SK-N-SH (cell line): ENCODE measurements around the gene TMEM269. TPM values are rescaled to one million over a fixed set of nuclear protein-coding genes. Genes with fewer than 3 reads are reported as not detected.
A peak's percentile ranks its signal among the peaks of the same experiment; 100 is the strongest.
"Not testable (repeated sequence)": the region's sequence is repeated elsewhere in the genome, so short reads cannot be mapped to it uniquely, and the experiment has no call there.

Experiments
- CTCF ChIA-PET: fragments of 300-600, 350-600 bp; formaldehyde crosslinking; extraction: SDS; loops from one replicate; lab custom pipeline; 2021; lab: Yijun Ruan, JAX
- POLR2A ChIA-PET: fragments of 350-600 bp; sonication (Branson Sonifier 250); formaldehyde crosslinking; extraction: SDS; loops from one replicate; lab custom pipeline; 2020; ENCODE audit warnings: antibody characterized with exemption, inconsistent platforms; lab: Yijun Ruan, JAX
- DNase-seq: peaks from one replicate; pipeline ENCODE4 v3.0.0; 2012
- H2AFZ ChIP-seq: fragments of 200-600 bp; sonication (generic); 2 replicates; pipeline ENCODE4 v1.8.1; 2016; ENCODE audit warnings: antibody characterized with exemption, mild to moderate bottlenecking, low read depth
- H3F3A ChIP-seq: fragments of 200-600 bp; sonication (generic); replicated peaks from 2 replicates; pipeline ENCODE3; 2016; ENCODE audit warnings: antibody characterized with exemption, mild to moderate bottlenecking; ENCODE audit not compliant: insufficient read depth
- H3K27ac ChIP-seq, 2 experiments: fragments of 200-500 bp in 1 of 2; fragments of 200-600 bp in 1 of 2; sonication (Bioruptor generic) in 1 of 2; sonication (generic), shearing (Covaris generic) in 1 of 2; 2 replicates each; pipeline versions ENCODE4 v1.5.1 to v1.6.1; 2014 to 2016; ENCODE audit warnings: low read depth in 2 of 2, inconsistent platforms in 1 of 2, low read length in 1 of 2, mild to moderate bottlenecking in 1 of 2, mixed read lengths in 1 of 2
- H3K27me3 ChIP-seq: fragments of 200-600 bp; sonication (generic), shearing (Covaris generic); 2 replicates; pipeline ENCODE4 v1.6.1; 2016; ENCODE audit warnings: mixed run types; ENCODE audit not compliant: insufficient read depth
- H3K36me3 ChIP-seq, 2 experiments: fragments of 200-500 bp in 1 of 2; fragments of 200-600 bp in 1 of 2; sonication (Bioruptor generic) in 1 of 2; sonication (generic) in 1 of 2; replicated peaks in 1 of 2; 2 replicates each; pipeline versions ENCODE3 to v1.5.1; 2014 to 2016; ENCODE audit warnings: low read length in 1 of 2, mild to moderate bottlenecking in 1 of 2; ENCODE audit not compliant: insufficient read depth in 2 of 2, control insufficient read depth in 1 of 2
- H3K4me1 ChIP-seq, 2 experiments: fragments of 200-500 bp in 1 of 2; fragments of 200-600 bp in 1 of 2; sonication (Bioruptor generic) in 1 of 2; sonication (generic), shearing (Covaris generic) in 1 of 2; 2 replicates each; pipeline versions ENCODE4 v1.5.1 to v1.6.1; 2014 to 2016; ENCODE audit warnings: low read depth in 1 of 2, low read length in 1 of 2, mixed run types in 1 of 2; ENCODE audit not compliant: insufficient read depth in 2 of 2, control insufficient read depth in 1 of 2
- H3K4me2 ChIP-seq: fragments of 200-600 bp; sonication (generic), shearing (Covaris generic); 2 replicates; pipeline ENCODE4 v1.6.1; 2017; ENCODE audit warnings: mixed run types
- H3K4me3 ChIP-seq, 2 experiments: fragments of 200-500 bp in 1 of 2; fragments of 200-600 bp in 1 of 2; sonication (Bioruptor generic) in 1 of 2; sonication (generic), shearing (Covaris generic) in 1 of 2; 2 replicates each; pipeline versions ENCODE4 v1.5.1 to v1.8.1; 2014 to 2016; ENCODE audit warnings: low read depth in 2 of 2, inconsistent platforms in 1 of 2, low read length in 1 of 2, mild to moderate bottlenecking in 1 of 2, mixed read lengths in 1 of 2, moderate library complexity in 1 of 2
- H3K79me2 ChIP-seq: fragments of 200-600 bp; sonication (generic); 2 replicates; pipeline ENCODE4 v1.8.1; 2017; ENCODE audit warnings: mild to moderate bottlenecking; ENCODE audit not compliant: insufficient read depth
- H3K9ac ChIP-seq: fragments of 200-600 bp; sonication (generic); 2 replicates; pipeline ENCODE4 v1.6.1; 2017; ENCODE audit warnings: mixed run types
- H3K9me2 ChIP-seq: fragments of 200-600 bp; sonication (generic); 2 replicates; pipeline ENCODE4 v1.6.1; 2017; ENCODE audit warnings: mixed run types
- H3K9me3 ChIP-seq: fragments of 200-600 bp; sonication (generic); 2 replicates; pipeline ENCODE4 v1.6.1; 2017; ENCODE audit warnings: mixed run types, mild to moderate bottlenecking, moderate library complexity
- H4K20me1 ChIP-seq: fragments of 200-600 bp; sonication (generic); 2 replicates; pipeline ENCODE4 v1.6.1; 2017; ENCODE audit warnings: mild to moderate bottlenecking, mixed run types; ENCODE audit not compliant: insufficient read depth
- ELF1 ChIP-seq: IDR thresholded peaks from 2 replicates; pipeline ENCODE4 v1.4.0; 2012
- NFIC ChIP-seq: IDR thresholded peaks from 2 replicates; pipeline ENCODE4 v1.4.0; 2012; ENCODE audit warnings: borderline replicate concordance
- RCOR1 ChIP-seq: fragments of 150-350 bp; IDR thresholded peaks from 2 replicates; pipeline ENCODE4 v1.6.1; 2017; ENCODE audit warnings: antibody characterized with exemption, low read length
- RFX5 ChIP-seq: IDR thresholded peaks from 2 replicates; pipeline ENCODE4 v1.6.1; 2012; ENCODE audit warnings: mild to moderate bottlenecking, improper control_type of control experiment, low read length
- RXRA ChIP-seq: IDR thresholded peaks from 2 replicates; pipeline ENCODE4 v1.4.0; 2012; ENCODE audit warnings: low read depth, mild to moderate bottlenecking, borderline replicate concordance
- SIN3A ChIP-seq: IDR thresholded peaks from 2 replicates; pipeline ENCODE4 v1.6.1; 2012; ENCODE audit warnings: low read depth, mild to moderate bottlenecking, low read length, moderate library complexity, borderline replicate concordance
- WGBS: methylation state at CpG from one replicate; pipeline ENCODE4 v1.1.6; 2017; ENCODE audit warnings: low lambda C conversion rate; 5-methylcytosine and 5-hydroxymethylcytosine counted together
- polyA plus RNA-seq, 3 experiments: library from polyadenylated mRNA; depleted of rRNA; stranded (reverse); fragments of >200 nt; gene quantifications; 2 replicates each; pipeline ENCODE4 v1.2.3, GENCODE V29; 2012
- TF ChIP-seq, protein P1 (sequence below): IDR thresholded peaks from 2 replicates; pipeline ENCODE4; 2012
- TF ChIP-seq, protein P2 (sequence below): fragments of 150-350 bp; IDR thresholded peaks from 2 replicates; pipeline ENCODE4 v1.6.1; 2016; ENCODE audit warnings: mild to moderate bottlenecking, low read depth, low read length
- TF ChIP-seq, protein P3 (sequence below): fragments of 150-350 bp; IDR thresholded peaks from 2 replicates; pipeline ENCODE4 v1.6.1; 2017; ENCODE audit warnings: antibody characterized with exemption, low read length, low read depth, borderline replicate concordance
- TF ChIP-seq, protein P4 (sequence below): IDR thresholded peaks from 2 replicates; pipeline ENCODE4 v1.6.1; 2012; ENCODE audit warnings: mild to moderate bottlenecking, low read depth, low read length, moderate library complexity

TMEM269 gene
- polyA plus RNA-seq, 1 of the 3 experiments (the other 2 are of a cell fraction): 0.05 TPM

DNA sequence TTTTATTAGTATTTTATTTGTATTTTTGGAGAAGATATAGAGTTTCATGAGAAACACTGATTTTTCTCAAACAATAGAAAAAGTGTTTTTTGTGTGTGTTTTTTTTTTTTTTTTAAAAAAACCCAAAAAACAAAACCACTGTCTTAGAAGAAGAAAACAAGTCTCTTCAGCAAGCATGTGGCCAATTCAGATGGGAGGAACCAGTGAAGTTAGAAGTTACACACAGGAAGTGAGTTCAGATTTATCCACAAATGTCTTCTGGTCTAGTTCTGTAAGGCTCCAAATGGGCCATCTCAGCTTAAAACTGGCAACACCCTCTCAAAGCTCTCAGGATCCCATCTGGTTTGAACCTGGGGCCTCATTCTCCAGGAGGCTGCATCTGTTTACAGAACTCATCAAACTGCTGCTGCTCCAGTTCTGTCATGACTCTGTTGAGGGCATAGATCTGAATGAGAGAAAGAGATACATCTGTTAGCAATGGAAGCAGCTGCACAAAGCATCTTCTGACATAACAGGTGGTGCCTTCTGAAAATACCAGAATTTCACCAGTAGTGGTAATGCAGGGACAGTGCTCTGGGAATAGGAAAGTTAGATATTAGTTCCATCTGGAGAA is 22.4 kb downstream of the TMEM269 start:
- TF ChIP-seq RFX5 (no peak), ELF1 (no peak), RXRA (no peak), NFIC (no peak), RCOR1 (no peak)
- TF ChIP-seq, protein P1, sequence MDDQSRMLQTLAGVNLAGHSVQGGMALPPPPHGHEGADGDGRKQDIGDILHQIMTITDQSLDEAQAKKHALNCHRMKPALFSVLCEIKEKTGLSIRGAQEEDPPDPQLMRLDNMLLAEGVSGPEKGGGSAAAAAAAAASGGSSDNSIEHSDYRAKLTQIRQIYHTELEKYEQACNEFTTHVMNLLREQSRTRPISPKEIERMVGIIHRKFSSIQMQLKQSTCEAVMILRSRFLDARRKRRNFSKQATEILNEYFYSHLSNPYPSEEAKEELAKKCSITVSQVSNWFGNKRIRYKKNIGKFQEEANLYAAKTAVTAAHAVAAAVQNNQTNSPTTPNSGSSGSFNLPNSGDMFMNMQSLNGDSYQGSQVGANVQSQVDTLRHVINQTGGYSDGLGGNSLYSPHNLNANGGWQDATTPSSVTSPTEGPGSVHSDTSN: no peak
- TF ChIP-seq, all 33 proteins: peak for 0
- Histone ChIP-seq H3K4me3 (no peak overlapping the region), H3K9ac (no peak overlapping the region), H3K27me3 (no peaks in the 10 kb centered on the region), H3K4me1 (peaks cover 0 to 2% of the 10 kb centered on the region in 2 experiments; a peak in 1 of 4 replicates), H3K4me2 (no peak overlapping the region), H3K9me2 (no peaks in the 10 kb centered on the region), H4K20me1 (no peaks in the 10 kb centered on the region), H3K9me3 (no peaks in the 10 kb centered on the region), H2AFZ (no peak overlapping the region), H3F3A (no peaks in the 10 kb centered on the region), H3K79me2 (no peaks in the 10 kb centered on the region), H3K36me3 (peaks cover 0 to 11% of the 10 kb centered on the region in 2 experiments), H3K27ac (no peak overlapping the region)
- DNase-seq: no peak
- ChIA-PET POLR2A (no interaction called here), CTCF (interaction anchor here (2.4 to 7.8 kb wide), 3 partner anchors 9 to 266 kb away, joined by 6 to 26 read pairs (median 7); no protein-coding TSS in a partner anchor)

DNA sequence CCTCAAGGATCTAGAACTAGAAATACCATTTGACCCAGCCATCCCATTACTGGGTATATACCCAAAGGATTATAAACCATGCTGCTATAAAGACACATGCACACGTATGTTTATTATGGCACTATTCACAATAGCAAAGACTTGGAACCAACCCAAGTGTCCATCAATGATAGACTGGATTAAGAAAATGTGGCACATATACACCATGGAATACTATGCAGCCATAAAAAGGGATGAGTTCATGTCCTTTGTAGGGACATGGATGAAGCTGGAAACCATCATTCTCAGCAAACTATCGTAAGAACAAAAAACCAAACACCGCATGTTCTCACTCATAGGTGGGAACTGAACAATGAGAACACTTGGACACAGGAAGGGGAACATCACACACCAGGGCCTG is 30.0 kb downstream of the TMEM269 start:
- DNase-seq, H4K20me1 ChIP-seq, H3K27me3 ChIP-seq, H3K9ac ChIP-seq, H3F3A ChIP-seq, POLR2A ChIA-PET, H2AFZ ChIP-seq, H3K4me3 ChIP-seq, H3K9me2 ChIP-seq, H3K9me3 ChIP-seq, H3K4me2 ChIP-seq, H3K27ac ChIP-seq: not testable (repeated sequence)
- peaks cover 0 to 14% of the 10 kb centered on the region in 2 experiments for H3K36me3 ChIP-seq
- peaks cover 3 to 11% of the 10 kb centered on the region in 2 experiments; a peak in 2 of 4 replicates for H3K4me1 ChIP-seq
- peaks cover 21% of the 10 kb centered on the region for H3K79me2 ChIP-seq
- WGBS: 97% methylated on average over 3 of the region's 3 CpGs
- CTCF ChIA-PET: interaction anchor here (1.8 to 1.9 kb wide), 2 partner anchors 12 to 32 kb away, joined by 4 to 7 read pairs; partner anchors contain the start of gene ZNF691

DNA sequence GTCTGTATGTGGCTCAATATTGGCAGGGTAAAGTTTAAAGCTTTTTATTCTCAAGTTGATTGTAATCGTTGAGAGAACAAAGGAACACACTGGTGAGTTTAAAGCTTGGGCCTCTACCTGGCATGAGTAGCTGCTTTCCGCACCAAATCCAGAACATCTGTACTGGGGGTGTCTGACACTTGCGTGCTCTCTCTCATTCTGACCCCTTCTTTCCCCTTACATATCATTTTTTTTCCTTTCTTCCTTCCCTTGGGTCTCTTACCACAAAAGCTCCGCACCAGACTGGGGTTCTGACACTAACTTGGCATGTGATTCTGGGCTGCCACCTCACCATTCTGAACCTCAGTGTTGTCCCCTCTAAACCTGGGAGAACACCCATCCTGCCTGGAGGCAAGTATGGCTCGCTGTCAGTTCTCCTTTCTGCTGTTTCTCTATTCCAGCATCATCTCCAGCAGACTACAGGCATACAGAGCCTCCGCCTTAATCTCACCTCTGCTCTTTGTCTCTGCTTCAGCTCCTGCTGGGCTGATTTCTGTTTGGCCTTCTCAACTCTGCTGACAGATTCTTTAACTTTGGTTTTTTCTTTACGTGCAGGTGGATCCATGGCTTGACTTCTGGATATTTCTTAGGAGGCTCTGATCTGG is 31.3 kb downstream of the TMEM269 start:
- H3K27me3 ChIP-seq: no peaks in the 10 kb centered on the region
- WGBS: 31% methylated on average over 7 of the region's 7 CpGs
- H3K4me2 ChIP-seq: peak overlapping the region; percentile 87
- peak overlapping the region; percentile 98 for H3K9ac ChIP-seq
- H3K27ac ChIP-seq: peak overlapping the region; percentile 98 to 99
- no peaks in the 10 kb centered on the region for H4K20me1 ChIP-seq
- peaks cover 4% of the 10 kb centered on the region for H3F3A ChIP-seq
- H3K4me1 ChIP-seq: peaks cover 8 to 15% of the 10 kb centered on the region in 2 experiments; a peak in 2 of 4 replicates
- no peaks in the 10 kb centered on the region for H3K9me2 ChIP-seq
- H3K9me3 ChIP-seq: no peaks in the 10 kb centered on the region
- no peak for DNase-seq
- ChIA-PET POLR2A (interaction anchor here (0.7 to 1.5 kb wide), 4 partner anchors 30 to 258 kb away, joined by 3 to 4 read pairs (median 3); partner anchors contain the start of gene ZNF691), CTCF (interaction anchor here (1.2 to 1.9 kb wide), 5 partner anchors 9 to 52 kb away, joined by 3 to 7 read pairs (median 7); partner anchors contain the start of gene ZNF691)
- peak overlapping the region; percentile 76 to 85 for H3K4me3 ChIP-seq
- H2AFZ ChIP-seq: peak overlapping the region; percentile 94
- peaks cover 30% of the 10 kb centered on the region for H3K79me2 ChIP-seq
- H3K36me3 ChIP-seq: peaks cover 0 to 14% of the 10 kb centered on the region in 2 experiments
- TF ChIP-seq RXRA (no peak), SIN3A (no peak), ELF1 (no peak)
- TF ChIP-seq, protein P2, sequence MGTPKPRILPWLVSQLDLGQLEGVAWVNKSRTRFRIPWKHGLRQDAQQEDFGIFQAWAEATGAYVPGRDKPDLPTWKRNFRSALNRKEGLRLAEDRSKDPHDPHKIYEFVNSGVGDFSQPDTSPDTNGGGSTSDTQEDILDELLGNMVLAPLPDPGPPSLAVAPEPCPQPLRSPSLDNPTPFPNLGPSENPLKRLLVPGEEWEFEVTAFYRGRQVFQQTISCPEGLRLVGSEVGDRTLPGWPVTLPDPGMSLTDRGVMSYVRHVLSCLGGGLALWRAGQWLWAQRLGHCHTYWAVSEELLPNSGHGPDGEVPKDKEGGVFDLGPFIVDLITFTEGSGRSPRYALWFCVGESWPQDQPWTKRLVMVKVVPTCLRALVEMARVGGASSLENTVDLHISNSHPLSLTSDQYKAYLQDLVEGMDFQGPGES: no peak
- TF ChIP-seq, protein P1: no peak
- TF ChIP-seq, protein P3, sequence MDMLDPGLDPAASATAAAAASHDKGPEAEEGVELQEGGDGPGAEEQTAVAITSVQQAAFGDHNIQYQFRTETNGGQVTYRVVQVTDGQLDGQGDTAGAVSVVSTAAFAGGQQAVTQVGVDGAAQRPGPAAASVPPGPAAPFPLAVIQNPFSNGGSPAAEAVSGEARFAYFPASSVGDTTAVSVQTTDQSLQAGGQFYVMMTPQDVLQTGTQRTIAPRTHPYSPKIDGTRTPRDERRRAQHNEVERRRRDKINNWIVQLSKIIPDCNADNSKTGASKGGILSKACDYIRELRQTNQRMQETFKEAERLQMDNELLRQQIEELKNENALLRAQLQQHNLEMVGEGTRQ: no peak
- TF ChIP-seq, protein P4, sequence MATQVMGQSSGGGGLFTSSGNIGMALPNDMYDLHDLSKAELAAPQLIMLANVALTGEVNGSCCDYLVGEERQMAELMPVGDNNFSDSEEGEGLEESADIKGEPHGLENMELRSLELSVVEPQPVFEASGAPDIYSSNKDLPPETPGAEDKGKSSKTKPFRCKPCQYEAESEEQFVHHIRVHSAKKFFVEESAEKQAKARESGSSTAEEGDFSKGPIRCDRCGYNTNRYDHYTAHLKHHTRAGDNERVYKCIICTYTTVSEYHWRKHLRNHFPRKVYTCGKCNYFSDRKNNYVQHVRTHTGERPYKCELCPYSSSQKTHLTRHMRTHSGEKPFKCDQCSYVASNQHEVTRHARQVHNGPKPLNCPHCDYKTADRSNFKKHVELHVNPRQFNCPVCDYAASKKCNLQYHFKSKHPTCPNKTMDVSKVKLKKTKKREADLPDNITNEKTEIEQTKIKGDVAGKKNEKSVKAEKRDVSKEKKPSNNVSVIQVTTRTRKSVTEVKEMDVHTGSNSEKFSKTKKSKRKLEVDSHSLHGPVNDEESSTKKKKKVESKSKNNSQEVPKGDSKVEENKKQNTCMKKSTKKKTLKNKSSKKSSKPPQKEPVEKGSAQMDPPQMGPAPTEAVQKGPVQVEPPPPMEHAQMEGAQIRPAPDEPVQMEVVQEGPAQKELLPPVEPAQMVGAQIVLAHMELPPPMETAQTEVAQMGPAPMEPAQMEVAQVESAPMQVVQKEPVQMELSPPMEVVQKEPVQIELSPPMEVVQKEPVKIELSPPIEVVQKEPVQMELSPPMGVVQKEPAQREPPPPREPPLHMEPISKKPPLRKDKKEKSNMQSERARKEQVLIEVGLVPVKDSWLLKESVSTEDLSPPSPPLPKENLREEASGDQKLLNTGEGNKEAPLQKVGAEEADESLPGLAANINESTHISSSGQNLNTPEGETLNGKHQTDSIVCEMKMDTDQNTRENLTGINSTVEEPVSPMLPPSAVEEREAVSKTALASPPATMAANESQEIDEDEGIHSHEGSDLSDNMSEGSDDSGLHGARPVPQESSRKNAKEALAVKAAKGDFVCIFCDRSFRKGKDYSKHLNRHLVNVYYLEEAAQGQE: no peak
